Lung (tissue), 12 donors: ENCODE results near the gene KLF12. TPM values are rescaled to one million over a fixed set of nuclear protein-coding genes. Genes with fewer than 3 reads are reported as not detected.
A peak's percentile ranks its signal among the peaks of the same experiment; 100 is the strongest.

ENCODE experiments used
- ATAC-seq: fragments of 200-7000 bp; cut with Tn5 transposase; one replicate; pipeline ENCODE4 v1.9.1; 2020; ENCODE audit warnings: moderate number of reproducible peaks; ENCODE audit not compliant: insufficient read depth, low FRiP score
- DNase-seq, 3 donors: peaks; one replicate each; pipeline ENCODE4 v3.0.0-alpha.2; 2013 to 2017
- H3K27ac ChIP-seq, 2 donors: one replicate each; pipeline ENCODE4 v1.5.1; 2013; ENCODE audit warnings: mild to moderate bottlenecking in 2 of 2, moderate library complexity in 2 of 2, control low read depth in 1 of 2, inconsistent platforms in 1 of 2, low read depth in 1 of 2, low read length in 1 of 2
- H3K27me3 ChIP-seq, 3 donors: one replicate each; pipeline ENCODE4 v1.5.1; 2013; ENCODE audit warnings: low read length in 2 of 3; ENCODE audit not compliant: control insufficient read depth in 3 of 3, insufficient read depth in 3 of 3
- H3K36me3 ChIP-seq, 4 donors: one replicate each; pipeline ENCODE4 v1.5.1; 2013; ENCODE audit warnings: low read length in 4 of 4, mild to moderate bottlenecking in 1 of 4, moderate library complexity in 1 of 4; ENCODE audit not compliant: control insufficient read depth in 4 of 4, insufficient read depth in 4 of 4
- H3K4me1 ChIP-seq, 5 donors: one replicate each; pipeline ENCODE4 v1.5.1; 2013; ENCODE audit warnings: low read length in 5 of 5, mild to moderate bottlenecking in 2 of 5, moderate library complexity in 1 of 5; ENCODE audit not compliant: control insufficient read depth in 5 of 5, insufficient read depth in 5 of 5
- H3K4me3 ChIP-seq: one replicate; pipeline ENCODE4 v1.5.1; 2013; ENCODE audit warnings: mild to moderate bottlenecking, control low read depth, moderate library complexity
- H3K9ac ChIP-seq, 2 donors: one replicate each; pipeline ENCODE4 v1.5.1; 2013; ENCODE audit warnings: low read length in 2 of 2, control low read depth in 1 of 2; ENCODE audit not compliant: insufficient read depth in 1 of 2
- H3K9me3 ChIP-seq, 4 donors: one replicate each; pipeline ENCODE4 v1.5.1; 2013; ENCODE audit warnings: low read length in 3 of 4, mild to moderate bottlenecking in 1 of 4, moderate library complexity in 1 of 4; ENCODE audit not compliant: control insufficient read depth in 4 of 4, insufficient read depth in 3 of 4
- CTCF ChIP-seq: IDR thresholded peaks from 2 replicates; pipeline ENCODE4 v1.5.1; 2012; ENCODE audit warnings: mild to moderate bottlenecking; ENCODE audit errors: control extremely low read depth, extremely low read depth
- WGBS, 2 donors: extraction: QIAGEN DNeasy Blood & Tissue Kit; methylation state at CpG; one replicate each; pipeline ENCODE4 v1.1.7; 2013; 5-methylcytosine and 5-hydroxymethylcytosine counted together
- polyA plus RNA-seq, 2 donors: library from polyadenylated mRNA; stranded (reverse); fragments of 200-250 nt; gene quantifications; one replicate each; pipeline ENCODE4 v1.2.1, GENCODE V29; 2013
- total RNA-seq, 2 donors: library from RNA; depleted of rRNA in 1 of 2; stranded (reverse); fragments of >200 nt in 1 of 2; gene quantifications; one replicate each; pipeline ENCODE4 v1.2.1, GENCODE V29; 2014 to 2021
- donor health status: control.
- donor health status: control.
- donor health status: Bipolar disorder and iron deficiency.
- donor health status: healthy.
- donor health status: DM: yes; HTN: yes; CAD: no.

The KLF12 gene
- total and polyA plus RNA-seq, 4 donors, result 0.77 to 26.8 (median 4.8) TPM

- Histone ChIP-seq H3K27ac (no peak overlapping the region), H3K9me3 (peaks cover 0 to 10% (median 3%) of the 10 kb centered on the region in 4 donors), H3K36me3 (peaks cover 0 to 4% (median 0%) of the 10 kb centered on the region in 4 donors), H3K27me3 (no peaks in the 10 kb centered on the region), H3K9ac (no peak overlapping the region), H3K4me1 (peaks cover 0 to 10% (median 4%) of the 10 kb centered on the region in 5 donors), H3K4me3 (no peak overlapping the region)
- whole genome bisulfite sequencing, 2 donors, result 97 to 100% methylated on average over 1 of the region's 1 CpG
- DNase-seq, result no peak
- ATAC-seq, result no peak
- no peak for TF ChIP-seq CTCF
Observed at GRCh38 chr13:74114202-74114601, 20.0 kb downstream of the KLF12 start.

GRCh38 chr13:74111901-74112824 is 22.0 kb downstream of the KLF12 start:
- Histone ChIP-seq H3K4me1 (peaks cover 0 to 10% (median 4%) of the 10 kb centered on the region in 5 donors), H3K27me3 (no peaks in the 10 kb centered on the region), H3K9me3 (peaks cover 0 to 4% (median 0%) of the 10 kb centered on the region in 4 donors), H3K36me3 (no peaks in the 10 kb centered on the region), H3K4me3 (no peak overlapping the region), H3K9ac (no peak overlapping the region), H3K27ac (no peak overlapping the region)
- ATAC-seq (peak; percentile 41), DNase-seq (peak in 1 of 3 donors; percentile 13)
- 51 to 78% methylated on average over 5 of the region's 5 CpGs for WGBS, 2 donors
- no peak for TF ChIP-seq CTCF

GRCh38 chr13:74111399-74111798 is 22.8 kb downstream of the KLF12 start:
- H3K27ac ChIP-seq, result no peak overlapping the region
- no peak for ATAC-seq

More at GRCh38 chr13:74111399-74111798, 22.8 kb downstream of the KLF12 start:
- no peak overlapping the region for H3K9ac ChIP-seq
- no peak for DNase-seq
- peaks cover 0 to 4% (median 0%) of the 10 kb centered on the region in 4 donors for H3K9me3 ChIP-seq
- H3K4me3 ChIP-seq, result no peak overlapping the region
- TF ChIP-seq CTCF, result no peak
- H3K4me1 ChIP-seq, result peaks cover 0 to 10% (median 4%) of the 10 kb centered on the region in 5 donors
- H3K36me3 ChIP-seq, result no peaks in the 10 kb centered on the region
- H3K27me3 ChIP-seq, result no peaks in the 10 kb centered on the region
